Prostate gland (tissue), 2 donors: ENCODE data around the gene PLCE1. TPM values are rescaled to one million over a fixed set of nuclear protein-coding genes. Genes with fewer than 3 reads are reported as not detected.

ENCODE experiments used
- DNase-seq: peaks from one replicate; pipeline ENCODE4 v3.0.0-alpha.2; 2019; ENCODE audit warnings: low spot score
- H3K27ac ChIP-seq, 2 donors: fragments of 200-600 bp; sonication (generic); 2 replicates each; pipeline ENCODE4 v1.5.1; 2017 to 2019
- H3K27me3 ChIP-seq: fragments of 200-600 bp; sonication (generic); replicated peaks from 2 replicates; pipeline ENCODE4 v1.5.1; 2019; ENCODE audit not compliant: insufficient read depth
- H3K36me3 ChIP-seq, 2 donors: fragments of 200-600 bp; sonication (generic); 1 replicate in 1 of 2; 2 replicates in 1 of 2; pipeline versions ENCODE4 v1.5.1 to v1.8.1; 2017 to 2019
- H3K4me1 ChIP-seq: fragments of 200-600 bp; sonication (generic); replicated peaks from 2 replicates; pipeline ENCODE4 v1.5.1; 2019
- H3K4me3 ChIP-seq, 2 donors: fragments of 200-600 bp; sonication (generic); 2 replicates each; pipeline ENCODE4 v1.5.1; 2017 to 2019
- H3K9me3 ChIP-seq: fragments of 200-600 bp; sonication (generic); 2 replicates; pipeline ENCODE4 v1.5.1; 2017
- POLR2A ChIP-seq: fragments of 450-650 bp; IDR thresholded peaks from one replicate; pipeline ENCODE4 v1.6.1; 2016; ENCODE audit warnings: antibody characterized with exemption, mild to moderate bottlenecking
- POLR2AphosphoS5 ChIP-seq: sonication (generic); formaldehyde crosslinking; IDR thresholded peaks from one replicate; pipeline ENCODE4 v1.6.1; 2017; ENCODE audit warnings: antibody characterized with exemption
- WGBS: methylation state at CpG from one replicate; pipeline ENCODE4 v1.1.5; 2018; 5-methylcytosine and 5-hydroxymethylcytosine counted together
- intact Hi-C: fragments of 100-400 bp; cut with DNase I; formaldehyde crosslinking; loops from one replicate; pipeline ENCODE4 v1.14.2; 2022
- total RNA-seq, 2 donors: library from RNA; depleted of rRNA; stranded (reverse); fragments of >200 nt; gene quantifications; one replicate each; pipeline ENCODE4 v1.1.0, GENCODE V29; 2016
- TF ChIP-seq, protein P1 (sequence below), 4 experiments: fragments of 200-600 bp in 2 of 4; fragments of 450-650 bp in 2 of 4; sonication (generic) in 2 of 4; IDR thresholded peaks; 1 replicate in 3 of 4; 2 replicates in 1 of 4; pipeline ENCODE4 v1.5.1; 2016 to 2019; ENCODE audit warnings: antibody characterized with exemption in 4 of 4, mild to moderate bottlenecking in 2 of 4, moderate library complexity in 2 of 4

PLCE1 gene
- 1 to 10 TPM; 3.5 to 5.2 TPM for total RNA-seq

DNA sequence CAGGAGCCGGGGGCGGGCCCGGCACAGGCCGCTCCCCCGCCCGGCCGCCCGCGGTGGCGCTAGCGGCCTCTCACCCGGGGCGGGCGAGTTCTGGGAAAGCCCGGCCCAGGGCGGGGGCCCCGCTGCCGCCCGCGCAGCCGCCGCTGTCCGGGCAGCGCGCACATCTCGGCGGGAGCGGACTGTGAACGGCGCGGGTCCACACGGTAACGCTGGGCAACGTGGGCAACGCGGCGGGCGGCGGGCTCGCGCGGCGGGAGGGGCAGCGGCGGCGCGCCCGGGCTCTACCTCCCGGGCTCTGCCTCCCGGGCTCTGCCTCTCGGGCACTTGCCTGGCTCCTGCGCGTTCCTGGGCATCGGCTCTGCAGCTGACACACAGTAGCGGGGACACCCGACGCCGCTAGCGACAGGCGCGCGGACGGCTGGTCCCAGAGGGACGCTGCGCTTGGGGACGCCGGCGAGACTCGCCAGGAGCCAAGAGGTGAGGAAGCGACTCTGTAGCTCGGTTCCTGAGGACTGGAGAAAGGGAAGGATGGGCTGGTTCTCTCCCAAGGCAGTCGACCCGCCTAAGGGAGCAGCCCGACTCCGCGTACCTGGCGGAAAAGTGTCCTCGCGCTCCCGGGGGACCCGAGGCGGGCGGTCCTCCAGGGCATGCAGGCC is at the start of gene PLCE1:
Gene PLCE1 (plus strand): TSS at position 150 of the 656 bp plus-strand sequence. CDS start 37,116 bp downstream, outside the sequence.
- intact Hi-C loops, result no loop called here
- no peak for TF ChIP-seq POLR2AphosphoS5
- TF ChIP-seq, protein P1, sequence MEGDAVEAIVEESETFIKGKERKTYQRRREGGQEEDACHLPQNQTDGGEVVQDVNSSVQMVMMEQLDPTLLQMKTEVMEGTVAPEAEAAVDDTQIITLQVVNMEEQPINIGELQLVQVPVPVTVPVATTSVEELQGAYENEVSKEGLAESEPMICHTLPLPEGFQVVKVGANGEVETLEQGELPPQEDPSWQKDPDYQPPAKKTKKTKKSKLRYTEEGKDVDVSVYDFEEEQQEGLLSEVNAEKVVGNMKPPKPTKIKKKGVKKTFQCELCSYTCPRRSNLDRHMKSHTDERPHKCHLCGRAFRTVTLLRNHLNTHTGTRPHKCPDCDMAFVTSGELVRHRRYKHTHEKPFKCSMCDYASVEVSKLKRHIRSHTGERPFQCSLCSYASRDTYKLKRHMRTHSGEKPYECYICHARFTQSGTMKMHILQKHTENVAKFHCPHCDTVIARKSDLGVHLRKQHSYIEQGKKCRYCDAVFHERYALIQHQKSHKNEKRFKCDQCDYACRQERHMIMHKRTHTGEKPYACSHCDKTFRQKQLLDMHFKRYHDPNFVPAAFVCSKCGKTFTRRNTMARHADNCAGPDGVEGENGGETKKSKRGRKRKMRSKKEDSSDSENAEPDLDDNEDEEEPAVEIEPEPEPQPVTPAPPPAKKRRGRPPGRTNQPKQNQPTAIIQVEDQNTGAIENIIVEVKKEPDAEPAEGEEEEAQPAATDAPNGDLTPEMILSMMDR (IDR thresholded peaks at IDR 0.05), result no peak
- WGBS, result under 1% methylated on average over 39 of the region's 83 CpGs
- Histone ChIP-seq H3K27me3 (no peaks in the 10 kb centered on the region), H3K9me3 (no peaks in the 10 kb centered on the region), H3K4me3 (peak within 1 kb of the TSS; percentile 56), H3K4me1 (no peaks in the 10 kb centered on the region), H3K27ac (peak within 1 kb of the TSS in 1 of 2 donors; percentile 47), H3K36me3 (no peaks in the 10 kb centered on the region)
- DNase-seq, result peak; percentile 23

DNA sequence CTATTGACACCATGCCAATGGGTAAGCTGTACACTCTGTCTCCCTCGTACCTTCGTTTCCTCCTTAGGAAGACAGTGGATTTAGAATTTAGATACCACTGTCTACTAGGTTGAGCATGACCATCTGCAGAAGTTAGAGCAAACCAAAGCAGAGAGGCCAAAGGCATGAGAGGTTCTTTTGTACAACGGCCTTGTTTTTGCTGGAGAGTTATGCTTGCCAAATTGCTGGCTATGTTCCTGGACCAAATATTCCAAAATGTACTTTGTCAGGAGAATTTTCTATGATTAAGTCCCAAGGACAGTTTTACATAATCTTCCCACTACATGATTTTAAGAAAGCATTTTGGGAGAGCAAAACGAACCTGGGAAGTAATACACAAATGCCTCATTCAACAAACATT is 47.9 kb upstream of the PLCE1 start:
- 48% methylated on average over 4 of the region's 4 CpGs for WGBS
- Histone ChIP-seq H3K27me3 (no peaks in the 10 kb centered on the region), H3K27ac (no peak overlapping the region), H3K36me3 (no peaks in the 10 kb centered on the region), H3K4me1 (no peaks in the 10 kb centered on the region), H3K4me3 (no peak overlapping the region), H3K9me3 (no peaks in the 10 kb centered on the region)
- no peak for DNase-seq
- TF ChIP-seq, protein P1 (IDR thresholded peaks at IDR 0.05), result no peak
- TF ChIP-seq POLR2A, result no peak
- TF ChIP-seq POLR2AphosphoS5, result no peak
- intact Hi-C loops, result no loop called here

DNA sequence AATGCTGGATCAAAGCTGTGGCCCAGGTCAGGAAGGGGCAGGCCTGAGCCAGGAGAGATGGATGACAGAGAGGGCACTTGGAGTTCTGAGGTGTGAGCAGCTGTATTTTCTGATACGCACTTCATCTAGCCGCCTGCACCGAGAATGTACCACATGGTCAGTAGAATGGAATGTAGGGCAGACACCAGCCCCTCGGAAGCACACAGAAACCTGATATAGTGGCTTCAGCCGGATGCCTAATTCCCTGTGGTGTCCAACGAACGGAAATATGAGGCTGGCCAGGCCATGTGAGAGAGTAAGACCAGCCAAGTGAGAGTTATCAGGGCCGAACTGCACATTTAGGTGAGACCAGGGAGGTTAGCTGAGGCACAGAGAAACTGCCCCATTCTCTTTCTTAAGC is 46.7 kb upstream of the PLCE1 start:
- Histone ChIP-seq H3K36me3 (no peaks in the 10 kb centered on the region), H3K4me3 (no peak overlapping the region), H3K9me3 (no peaks in the 10 kb centered on the region), H3K4me1 (no peaks in the 10 kb centered on the region), H3K27ac (no peak overlapping the region), H3K27me3 (no peaks in the 10 kb centered on the region)
- TF ChIP-seq, protein P1 (IDR thresholded peaks at IDR 0.05), result no peak
- no peak for TF ChIP-seq POLR2A
- TF ChIP-seq POLR2AphosphoS5, result no peak
- no peak for DNase-seq
- WGBS, result 48% methylated on average over 8 of the region's 8 CpGs
- intact Hi-C loops, result no loop called here

DNA sequence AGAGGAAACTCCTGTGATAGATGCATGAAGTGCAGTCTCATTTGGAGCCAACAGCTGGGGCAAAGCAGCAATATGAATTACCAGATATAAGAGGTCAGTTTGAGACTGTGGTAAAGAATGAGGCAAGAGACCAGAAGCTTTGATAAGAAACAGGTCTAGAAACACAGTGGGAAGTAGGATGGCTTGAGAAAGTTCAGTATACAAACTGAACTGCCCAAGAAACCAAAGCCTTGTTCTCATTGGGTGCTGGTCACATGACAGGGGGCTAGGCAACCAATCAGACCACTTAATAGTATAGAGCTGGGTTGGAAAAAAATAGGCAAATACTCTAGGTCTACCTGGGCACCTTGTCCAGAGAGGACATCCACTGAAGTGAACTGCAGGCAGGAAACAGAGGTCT is 46.2 kb upstream of the PLCE1 start:
- no peak for DNase-seq
- intact Hi-C loops, result no loop called here
- Histone ChIP-seq H3K27ac (no peak overlapping the region), H3K9me3 (no peaks in the 10 kb centered on the region), H3K27me3 (no peaks in the 10 kb centered on the region), H3K36me3 (no peaks in the 10 kb centered on the region), H3K4me1 (no peaks in the 10 kb centered on the region), H3K4me3 (no peak overlapping the region)
- TF ChIP-seq POLR2AphosphoS5, result no peak
- TF ChIP-seq, protein P1 (IDR thresholded peaks at IDR 0.05), result no peak
- TF ChIP-seq POLR2A, result no peak

DNA sequence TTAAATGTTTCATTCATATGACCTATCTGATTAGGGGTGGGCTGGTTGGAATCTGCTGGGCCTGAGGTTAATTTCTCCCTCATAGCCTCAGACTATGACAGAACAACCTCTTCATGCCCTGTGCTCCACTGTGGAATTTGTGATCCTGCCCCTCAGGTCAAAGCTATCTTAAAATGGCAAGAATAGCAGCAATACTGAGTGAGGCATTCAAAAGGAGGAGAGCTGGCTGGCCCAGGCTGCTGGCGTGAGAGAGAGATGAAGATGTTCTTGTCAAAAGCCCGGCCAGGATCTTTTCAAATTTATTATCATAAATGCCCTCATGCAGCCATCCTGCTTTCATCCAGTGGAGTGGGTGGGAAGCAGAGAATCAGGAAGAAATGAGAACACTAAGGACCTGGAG is 41.8 kb upstream of the PLCE1 start:
- H3K27me3 ChIP-seq, result no peaks in the 10 kb centered on the region
- no peak for TF ChIP-seq POLR2A
- no peak for TF ChIP-seq POLR2AphosphoS5
- TF ChIP-seq, protein P1 (IDR thresholded peaks at IDR 0.05), result no peak
- no peaks in the 10 kb centered on the region for H3K4me1 ChIP-seq
- H3K36me3 ChIP-seq, result no peaks in the 10 kb centered on the region
- WGBS, result 76% methylated on average over 2 of the region's 2 CpGs
- no peak overlapping the region for H3K4me3 ChIP-seq
- no peak for DNase-seq
- no peaks in the 10 kb centered on the region for H3K9me3 ChIP-seq
- H3K27ac ChIP-seq, result no peak overlapping the region
- intact Hi-C loops, result no loop called here
